Measurements from ENCODE around the gene ECPAS. TPM values are rescaled to one million over a fixed set of nuclear protein-coding genes. Genes with fewer than 3 reads are reported as not detected.
"Not testable (repeated sequence)": the region's sequence is repeated elsewhere in the genome, so short reads cannot be mapped to it uniquely, and the experiment has no call there.

The ECPAS gene
- total RNA-seq, 1 donor from 2014 or later, result 120 TPM

GRCh38 chr9:111438541-111439235 lies 45.5 kb downstream of the ECPAS start:
- no peak for ATAC-seq
- intact Hi-C loops (cut with micrococcal nuclease), result no loop called here
- DNase-seq, result no peak

DNA sequence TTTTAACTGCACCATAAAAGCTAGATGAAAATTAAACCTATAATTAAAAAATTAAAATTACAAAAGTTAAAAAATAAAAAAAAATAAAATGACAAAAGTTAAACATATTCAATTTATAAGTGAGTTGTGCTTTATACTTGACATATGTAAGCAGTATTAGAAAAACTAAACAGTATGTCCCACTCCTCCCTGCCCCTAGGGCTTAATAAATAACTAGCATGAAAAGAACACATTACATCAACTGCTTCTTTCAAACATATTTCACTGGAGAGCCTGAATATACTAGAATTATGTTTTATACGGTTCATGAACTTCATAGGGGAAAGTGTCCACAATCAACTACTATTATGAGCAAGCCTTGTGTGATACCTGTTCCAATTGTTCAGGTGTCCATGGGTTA lies 47.6 kb downstream of the ECPAS start:
- intact Hi-C loops (cut with micrococcal nuclease), result no loop called here
- DNase-seq (no peak), ATAC-seq (no peak)

DNA sequence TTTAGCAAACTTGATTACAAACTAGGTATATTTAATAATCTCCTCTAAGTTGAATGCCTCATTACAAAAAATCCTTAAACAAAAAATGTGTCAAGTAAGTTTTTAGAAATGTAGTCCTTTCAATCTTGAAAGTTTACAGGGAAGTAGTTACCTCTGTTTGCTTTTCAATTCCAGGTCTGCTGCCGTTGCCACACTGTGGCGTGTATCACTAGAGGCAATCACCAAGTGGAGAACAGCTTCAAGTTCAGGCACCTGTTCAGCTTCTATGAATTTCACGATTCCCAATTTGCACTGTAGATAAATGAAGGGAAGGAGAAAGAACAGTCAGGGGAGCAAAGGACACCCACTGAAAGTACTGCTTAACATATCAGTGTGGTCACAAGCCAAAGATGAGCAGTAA lies 51.1 kb downstream of the ECPAS start:
- DNase-seq (no peak), ATAC-seq (no peak)
- intact Hi-C loops (cut with micrococcal nuclease), result no loop called here

DNA sequence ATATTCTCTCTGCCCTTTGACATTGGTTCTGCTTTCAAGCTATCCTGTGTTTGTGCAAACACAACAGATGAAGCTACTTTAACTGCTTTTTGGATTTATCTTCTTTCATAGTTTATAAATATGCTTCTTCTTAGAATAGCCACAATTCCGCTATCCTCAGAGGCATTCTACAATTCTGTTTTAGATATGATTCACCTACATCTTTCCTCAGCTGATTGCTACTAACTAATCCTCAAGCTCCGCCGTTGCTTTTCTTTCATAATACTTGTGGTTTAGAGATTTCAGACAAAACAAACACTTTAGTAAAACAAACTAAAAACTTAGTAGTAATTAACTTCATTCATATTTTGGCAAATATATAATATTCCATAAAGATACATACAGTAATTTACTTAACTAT lies 52.5 kb downstream of the ECPAS start:
- ATAC-seq (no peak), DNase-seq (no peak)
- intact Hi-C loops (cut with micrococcal nuclease), result no loop called here

- intact Hi-C loops (cut with micrococcal nuclease), result no loop called here
- no peak for DNase-seq
- ATAC-seq, result no peak
These were observed 55.0 kb downstream of the ECPAS start for GRCh38 chr9:111429175-111429574.

DNA sequence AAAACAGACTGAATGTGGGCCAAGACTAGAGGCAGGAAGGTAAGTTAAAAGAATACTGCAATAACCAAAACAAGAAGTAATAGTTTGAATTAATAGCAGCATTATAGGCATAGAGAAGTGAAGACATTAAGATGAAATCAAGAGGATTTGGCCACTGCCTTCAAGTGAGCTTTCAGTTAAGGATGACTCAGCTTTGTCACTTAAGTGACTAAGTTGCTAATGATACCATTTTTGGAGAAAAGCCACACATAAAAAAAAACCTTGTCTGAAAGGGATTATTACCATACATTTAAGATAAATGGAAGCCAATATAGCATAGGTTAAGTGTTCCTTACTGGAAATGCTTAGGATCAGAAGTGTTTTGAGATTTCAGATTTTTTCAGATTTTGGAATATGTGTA lies 57.0 kb downstream of the ECPAS start:
- ATAC-seq, result no peak
- DNase-seq, result no peak
- intact Hi-C loops (cut with micrococcal nuclease), result no loop called here

DNA sequence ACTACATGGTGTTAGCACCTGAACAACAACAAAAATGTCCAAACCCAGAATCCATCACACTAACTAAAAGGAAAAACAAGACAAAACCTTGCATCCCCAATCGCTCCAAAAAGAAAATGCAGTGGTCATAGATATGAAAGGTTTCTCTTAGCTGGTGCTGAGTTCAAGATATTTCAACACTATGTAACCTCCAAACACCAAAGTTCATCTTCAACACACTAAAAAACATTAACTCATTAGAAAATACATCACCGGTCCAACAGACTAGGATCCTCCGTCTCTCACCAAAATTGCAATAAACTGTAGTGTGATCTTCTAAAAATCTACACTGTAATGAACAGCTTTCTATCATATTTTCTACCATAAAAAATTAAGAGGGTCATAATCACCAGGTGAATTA lies 60.8 kb downstream of the ECPAS start:
- intact Hi-C loops (cut with micrococcal nuclease), result no loop called here
- ATAC-seq, result no peak
- DNase-seq, result no peak

GRCh38 chr9:111414406-111414805 lies 69.8 kb downstream of the ECPAS start:
- ATAC-seq, result no peak
- intact Hi-C loops (cut with micrococcal nuclease), result no loop called here
- no peak for DNase-seq

DNA sequence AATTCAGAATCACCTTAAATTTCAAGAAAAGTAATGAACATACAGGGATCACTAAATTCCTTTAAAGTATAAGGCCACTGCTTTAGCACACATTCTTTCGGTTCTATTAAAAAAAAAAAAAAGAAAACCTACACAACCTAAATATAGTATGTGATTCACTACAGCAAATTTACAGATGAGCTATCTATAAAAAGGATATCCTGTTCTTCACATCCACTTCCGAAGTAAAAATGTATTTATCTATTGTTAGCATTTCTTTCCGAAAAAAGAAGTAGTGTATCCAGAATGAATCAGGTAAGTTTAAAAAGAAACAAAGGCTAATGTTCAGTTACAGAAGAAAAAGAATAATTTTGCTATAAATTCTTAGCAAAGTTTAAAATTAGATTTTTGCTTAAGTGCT lies 70.2 kb downstream of the ECPAS start:
- intact Hi-C loops (cut with micrococcal nuclease), result no loop called here
- no peak for DNase-seq
- ATAC-seq, result no peak

GRCh38 chr9:111412280-111412679 lies 71.9 kb downstream of the ECPAS start:
- intact Hi-C loops (cut with micrococcal nuclease), result no loop called here
- ATAC-seq, result no peak
- DNase-seq, result no peak

DNA sequence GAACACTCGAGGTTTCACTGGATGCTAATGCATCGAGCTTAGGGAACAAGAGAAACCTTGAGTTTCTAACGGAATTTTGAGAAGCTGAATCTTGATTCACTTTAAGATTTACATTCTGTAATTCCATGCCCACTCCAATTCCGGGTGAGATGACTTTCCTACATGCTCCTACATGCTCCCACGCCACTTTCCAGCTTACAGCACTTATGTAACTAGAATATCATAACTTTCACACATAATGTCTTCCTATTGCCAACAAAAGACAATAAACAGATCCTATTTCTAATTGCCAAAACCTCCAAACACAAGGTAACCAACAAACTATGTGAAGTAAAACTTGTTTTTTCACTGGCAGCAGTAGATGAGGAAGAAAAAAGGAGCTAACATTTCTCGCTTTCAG lies 72.9 kb downstream of the ECPAS start:
- intact Hi-C loops (cut with micrococcal nuclease), result no loop called here
- ATAC-seq (no peak), DNase-seq (no peak)

GRCh38 chr9:111407813-111408212 lies 76.4 kb downstream of the ECPAS start:
- intact Hi-C loops (cut with micrococcal nuclease), result no loop called here
- DNase-seq (no peak), ATAC-seq (no peak)

GRCh38 chr9:111405701-111406100 lies 78.5 kb downstream of the ECPAS start:
- no peak for ATAC-seq
- no peak for DNase-seq
- intact Hi-C loops (cut with micrococcal nuclease), result no loop called here

DNA sequence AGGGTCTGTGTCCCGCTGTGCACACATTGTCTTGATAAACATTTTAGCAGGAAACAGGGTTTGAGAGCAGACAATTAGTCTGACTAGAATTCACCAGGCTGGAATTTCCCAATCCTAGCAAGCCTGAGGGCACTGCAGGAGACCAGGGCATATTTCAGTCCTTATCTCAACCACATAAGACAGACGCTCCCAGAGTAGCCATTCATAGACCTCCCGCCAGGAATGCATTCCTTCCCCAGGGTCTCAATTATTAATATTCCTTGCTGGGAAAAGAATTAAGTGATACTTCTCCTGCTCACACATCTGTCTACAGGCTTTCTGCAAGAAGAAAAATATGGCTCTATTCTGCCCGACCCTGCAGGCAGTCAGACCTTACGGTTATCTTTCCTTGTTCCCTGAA lies 82.7 kb downstream of the ECPAS start:
- intact Hi-C loops (cut with micrococcal nuclease); DNase-seq; ATAC-seq: not testable (repeated sequence)

DNA sequence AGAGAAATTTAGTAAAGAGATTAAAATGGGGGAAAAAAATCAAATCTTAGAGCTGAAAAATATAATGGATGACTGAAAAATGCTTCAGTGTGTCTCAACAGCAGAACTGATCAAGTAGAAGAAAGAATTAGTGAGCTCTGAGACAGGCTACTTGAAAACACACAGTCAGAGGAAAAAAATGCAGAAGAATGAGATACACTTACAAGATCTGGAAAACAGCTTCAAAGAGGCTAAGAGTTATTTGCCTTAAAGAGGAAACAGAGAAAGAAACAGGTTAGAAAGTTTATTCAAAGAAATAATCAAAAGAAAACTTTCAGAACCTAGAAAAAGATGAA lies 83.7 kb downstream of the ECPAS start:
- intact Hi-C loops (cut with micrococcal nuclease), result no loop called here
- ATAC-seq (no peak), DNase-seq (no peak)

- intact Hi-C loops (cut with micrococcal nuclease), result no loop called here
- no peak for ATAC-seq
These were observed 84.2 kb downstream of the ECPAS start for GRCh38 chr9:111399772-111400563.

GRCh38 chr9:111399211-111399739 lies 84.9 kb downstream of the ECPAS start:
- no peak for ATAC-seq
- intact Hi-C loops (cut with micrococcal nuclease), result no loop called here
- DNase-seq, result no peak

More at GRCh38 chr9:111399772-111400563, 84.2 kb downstream of the ECPAS start:
- no peak for DNase-seq

DNA sequence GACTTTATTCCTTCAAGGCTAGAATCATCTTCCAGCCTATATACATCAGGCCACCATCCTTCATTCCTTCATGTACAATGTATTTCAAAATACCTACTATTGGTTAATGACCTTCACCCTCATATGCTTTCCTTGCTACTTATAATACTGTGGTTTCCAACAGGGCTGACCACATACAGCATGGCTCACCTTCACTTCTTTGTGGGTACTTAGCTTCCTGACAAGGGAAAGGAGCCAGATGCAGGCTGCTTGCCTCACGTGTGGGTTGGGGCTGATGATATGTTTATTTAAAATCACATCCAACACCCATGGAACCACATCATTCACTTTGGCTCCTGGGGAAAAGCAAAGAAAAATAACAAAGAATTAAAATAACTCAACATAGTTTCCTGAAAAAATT lies 90.2 kb downstream of the ECPAS start:
- DNase-seq, result no peak
- ATAC-seq, result no peak
- intact Hi-C loops (cut with micrococcal nuclease), result no loop called here

DNA sequence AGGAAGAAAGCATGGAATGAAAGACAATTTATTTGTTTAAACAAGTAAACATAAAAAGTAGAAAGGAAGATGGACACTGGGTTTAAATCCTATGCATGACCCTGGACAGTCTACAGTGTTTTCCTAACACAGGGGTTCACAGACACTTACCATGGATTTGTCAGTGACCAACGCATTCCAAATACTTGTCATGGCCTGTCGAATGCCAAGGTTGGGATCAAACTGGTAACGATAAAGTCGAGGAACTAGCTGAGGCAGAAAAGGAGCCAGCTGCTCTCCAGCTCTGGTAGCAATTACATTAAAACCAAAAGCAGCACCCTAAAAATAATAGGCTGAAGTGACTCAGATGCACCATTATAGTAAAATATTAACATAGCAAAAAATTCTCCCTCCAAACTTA lies 94.8 kb downstream of the ECPAS start:
- ATAC-seq (no peak), DNase-seq (no peak)
- intact Hi-C loops (cut with micrococcal nuclease), result no loop called here

- intact Hi-C loops (cut with micrococcal nuclease), result no loop called here
- no peak for DNase-seq
- ATAC-seq, result no peak
These were observed 97.8 kb downstream of the ECPAS start for GRCh38 chr9:111386386-111386785.

GRCh38 chr9:111381006-111381405 lies 103.2 kb downstream of the ECPAS start:
- intact Hi-C loops (cut with micrococcal nuclease), result no loop called here
- DNase-seq (no peak), ATAC-seq (no peak)
